Neuronal stem cell (in vitro differentiated cells): Measurements from ENCODE around the gene TESMIN.
A peak's percentile ranks its signal among the peaks of the same experiment; 100 is the strongest.

Source experiments
- DNase-seq: peaks from one replicate; pipeline ENCODE4 v3.0.0-alpha.2; 2013; ENCODE audit warnings: low spot score
- H2AFZ ChIP-seq: one replicate; pipeline ENCODE4 v1.6.1; 2013; ENCODE audit warnings: mild to moderate bottlenecking, low read length, inconsistent platforms
- H2AK5ac ChIP-seq: 2 replicates; pipeline ENCODE4 v1.6.1; 2013; ENCODE audit warnings: low read depth, mild to moderate bottlenecking, inconsistent platforms, low read length, moderate library complexity, mixed read lengths
- H2BK120ac ChIP-seq: 2 replicates; pipeline ENCODE4 v1.6.1; 2013; ENCODE audit warnings: low read depth, mild to moderate bottlenecking, inconsistent platforms, low read length, moderate library complexity, mixed read lengths
- H2BK12ac ChIP-seq: one replicate; pipeline ENCODE4 v1.6.1; 2013; ENCODE audit warnings: low read length, inconsistent platforms
- H2BK15ac ChIP-seq: 2 replicates; pipeline ENCODE4 v1.6.1; 2013; ENCODE audit warnings: mild to moderate bottlenecking, low read length, inconsistent platforms, mixed read lengths
- H2BK5ac ChIP-seq: one replicate; pipeline ENCODE4 v1.6.1; 2013; ENCODE audit warnings: inconsistent platforms, mild to moderate bottlenecking, low read length, moderate library complexity
- H3K14ac ChIP-seq: one replicate; pipeline ENCODE4 v1.6.1; 2013; ENCODE audit warnings: low read length, inconsistent platforms
- H3K18ac ChIP-seq: 2 replicates; pipeline ENCODE4 v1.6.1; 2013; ENCODE audit warnings: low read length, inconsistent platforms
- H3K23ac ChIP-seq: 2 replicates; pipeline ENCODE4 v1.6.1; 2013; ENCODE audit warnings: low read depth, mild to moderate bottlenecking, mixed read lengths, low read length, inconsistent platforms; ENCODE audit not compliant: poor library complexity
- H3K27ac ChIP-seq: replicated peaks from 3 replicates; pipeline ENCODE4 v1.5.1; 2013; ENCODE audit warnings: low read length, inconsistent platforms
- H3K27me3 ChIP-seq, 3 experiments: 2 replicates each; pipeline ENCODE4 v1.6.1; 2013; ENCODE audit warnings: low read length in 3 of 3, mild to moderate bottlenecking in 2 of 3, inconsistent platforms in 1 of 3, low read depth in 1 of 3, mixed read lengths in 1 of 3, moderate library complexity in 1 of 3; ENCODE audit not compliant: control insufficient read depth in 3 of 3, insufficient read depth in 3 of 3
- H3K36me3 ChIP-seq, 2 donors: replicated peaks in 1 of 2; 2 replicates each; pipeline ENCODE4 v1.6.1; 2013; ENCODE audit warnings: low read length in 2 of 2; ENCODE audit not compliant: control insufficient read depth in 2 of 2, insufficient read depth in 2 of 2
- H3K4ac ChIP-seq: 2 replicates; pipeline ENCODE4 v1.6.1; 2013; ENCODE audit warnings: inconsistent platforms, mild to moderate bottlenecking, low read length, moderate library complexity
- H3K4me1 ChIP-seq, 2 donors: 1 replicate in 1 of 2; 2 replicates in 1 of 2; pipeline ENCODE4 v1.6.1; 2013; ENCODE audit warnings: low read length in 2 of 2, low read depth in 1 of 2; ENCODE audit not compliant: control insufficient read depth in 2 of 2, insufficient read depth in 1 of 2
- H3K4me2 ChIP-seq: one replicate; pipeline ENCODE4 v1.6.1; 2013; ENCODE audit warnings: mild to moderate bottlenecking, low read length, inconsistent platforms; ENCODE audit not compliant: insufficient read depth, poor library complexity, severe bottlenecking
- H3K4me3 ChIP-seq, 2 donors: 2 replicates each; pipeline ENCODE4 v1.5.1; 2013; ENCODE audit warnings: low read length in 2 of 2, mild to moderate bottlenecking in 2 of 2, inconsistent platforms in 1 of 2, moderate library complexity in 1 of 2
- H3K79me1 ChIP-seq: one replicate; pipeline ENCODE4 v1.6.1; 2013; ENCODE audit warnings: low read depth, mild to moderate bottlenecking, inconsistent platforms, low read length, moderate library complexity
- H3K9ac ChIP-seq: one replicate; pipeline ENCODE4 v1.6.1; 2013; ENCODE audit warnings: mild to moderate bottlenecking, low read depth, low read length, inconsistent platforms; ENCODE audit not compliant: poor library complexity
- H3K9me3 ChIP-seq, 2 donors: replicated peaks in 1 of 2; 2 replicates each; pipeline versions ENCODE3 to v1.6.1; 2013; ENCODE audit warnings: low read length in 2 of 2, mild to moderate bottlenecking in 2 of 2, inconsistent platforms in 1 of 2, low read depth in 1 of 2, mixed read lengths in 1 of 2, moderate library complexity in 1 of 2; ENCODE audit not compliant: control insufficient read depth in 2 of 2, insufficient read depth in 1 of 2
- H4K8ac ChIP-seq: one replicate; pipeline ENCODE4 v1.6.1; 2013; ENCODE audit warnings: low read depth, mild to moderate bottlenecking, inconsistent platforms, low read length, moderate library complexity
- H4K91ac ChIP-seq: one replicate; pipeline ENCODE4 v1.6.1; 2013; ENCODE audit warnings: low read length, low read depth, mild to moderate bottlenecking, inconsistent platforms; ENCODE audit not compliant: poor library complexity
- WGBS, 2 donors: extraction: QIAGEN DNeasy Blood & Tissue Kit; methylation state at CpG; one replicate each; pipeline ENCODE4 v1.1.7; 2013; ENCODE audit warnings: missing lambda C conversion rate in 2 of 2, mixed read lengths in 1 of 2; ENCODE audit not compliant: insufficient read length in 2 of 2, insufficient replicate concordance in 1 of 2; ENCODE audit errors: extremely low coverage in 2 of 2; 5-methylcytosine and 5-hydroxymethylcytosine counted together

Gene TESMIN

GRCh38 chr11:68780829-68781228, 29.5 kb upstream of the TESMIN start:
- H3K18ac ChIP-seq = no peak overlapping the region
- no peak overlapping the region for H2BK12ac ChIP-seq
- no CpG with 5 or more reads among the region's 4 CpGs for WGBS, 2 donors
- H2BK15ac ChIP-seq = no peak overlapping the region
- peak overlapping the region; percentile 58 for H2AFZ ChIP-seq
- H3K36me3 ChIP-seq = no peaks in the 10 kb centered on the region
- H3K27me3 ChIP-seq = no peaks in the 10 kb centered on the region
- no peak overlapping the region for H2BK5ac ChIP-seq
- H3K9me3 ChIP-seq = no peaks in the 10 kb centered on the region
- H3K4ac ChIP-seq = no peak overlapping the region
- H3K4me2 ChIP-seq = no peak overlapping the region
- no peak overlapping the region for H4K91ac ChIP-seq
- H3K27ac ChIP-seq = no peak overlapping the region
- H2AK5ac ChIP-seq = no peak overlapping the region
- H2BK120ac ChIP-seq = no peak overlapping the region
- no peak overlapping the region for H3K9ac ChIP-seq
- H3K4me1 ChIP-seq = peaks cover 0 to 2% of the 10 kb centered on the region in 2 donors
- no peaks in the 10 kb centered on the region for H3K79me1 ChIP-seq
- H3K23ac ChIP-seq = no peak overlapping the region
- no peak overlapping the region for H4K8ac ChIP-seq
- no peak overlapping the region for H3K4me3 ChIP-seq
- DNase-seq = no peak
- no peak overlapping the region for H3K14ac ChIP-seq

DNA sequence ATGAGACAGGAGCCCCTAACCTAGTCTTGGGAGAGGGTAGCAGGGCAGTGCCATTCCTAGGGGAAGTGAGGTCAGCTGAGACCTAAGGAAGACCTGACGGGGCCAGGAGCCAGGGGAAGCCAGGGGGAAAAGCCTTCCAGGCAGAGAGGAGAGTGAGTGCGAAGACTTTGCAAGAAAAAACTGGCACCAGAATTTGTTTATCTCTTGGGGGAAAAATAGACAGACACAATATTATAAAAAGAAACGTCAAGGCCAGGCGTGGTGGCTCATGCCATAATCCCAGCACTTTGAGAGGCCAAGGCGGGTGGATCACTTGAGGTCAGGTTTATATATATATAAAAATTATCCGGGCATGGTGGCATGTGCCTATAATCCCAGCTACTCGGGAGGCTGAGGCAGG, 26.9 kb upstream of the TESMIN start:
- Histone ChIP-seq H2AK5ac (no peak overlapping the region), H3K18ac (no peak overlapping the region), H2AFZ (no peak overlapping the region), H3K36me3 (no peaks in the 10 kb centered on the region), H3K23ac (no peak overlapping the region), H3K4me2 (no peak overlapping the region), H2BK12ac (no peak overlapping the region), H3K9ac (no peak overlapping the region), H2BK5ac (no peak overlapping the region), H3K9me3 (no peaks in the 10 kb centered on the region), H4K8ac (no peak overlapping the region), H3K4me3 (no peak overlapping the region), H2BK15ac (no peak overlapping the region), H3K4me1 (peaks cover 0 to 2% of the 10 kb centered on the region in 2 donors), H4K91ac (no peak overlapping the region), H3K79me1 (no peaks in the 10 kb centered on the region), H3K27ac (no peak overlapping the region), H3K27me3 (no peaks in the 10 kb centered on the region), H3K4ac (no peak overlapping the region), H3K14ac (no peak overlapping the region), H2BK120ac (no peak overlapping the region)
- DNase-seq = no peak
- no CpG with 5 or more reads among the region's 7 CpGs for WGBS, 2 donors

DNA sequence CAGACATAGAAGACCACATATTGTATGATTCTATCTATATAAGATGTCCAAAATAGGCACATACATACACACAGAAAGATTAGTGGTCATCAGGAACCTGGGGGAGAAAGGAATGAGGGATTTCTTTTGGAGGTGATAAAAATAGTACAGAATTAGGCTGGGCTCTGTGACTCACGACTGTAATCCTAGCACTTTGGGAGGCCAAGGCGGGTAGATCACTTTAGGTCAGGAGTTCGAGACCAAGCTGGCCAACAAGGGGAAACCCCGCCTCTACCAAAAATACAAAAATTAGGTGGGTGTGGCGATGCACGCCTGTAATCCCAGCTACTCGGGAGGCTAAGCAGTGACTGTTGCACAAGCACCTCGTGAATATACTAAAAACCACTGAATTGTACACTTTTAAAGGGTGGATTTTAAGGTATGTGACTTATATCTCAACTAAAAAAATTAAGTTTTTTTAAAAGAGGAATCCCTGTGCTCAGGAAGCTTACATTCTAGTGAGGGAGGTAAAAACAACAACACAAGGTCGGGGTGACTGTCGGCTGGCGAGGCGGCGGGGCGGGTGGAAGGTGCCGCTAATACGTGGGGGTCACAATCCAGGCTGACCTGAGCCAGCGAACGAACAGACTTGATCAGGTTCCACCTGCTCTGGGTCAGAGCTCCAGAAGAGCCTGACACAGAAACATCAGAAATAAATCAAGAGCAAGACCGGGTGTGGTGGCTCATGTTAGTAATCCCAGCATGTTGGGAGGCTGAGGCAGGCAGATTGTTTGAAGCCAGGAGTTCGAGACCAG, 25.3 kb upstream of the TESMIN start:
- H4K91ac ChIP-seq = no peak overlapping the region
- H2BK5ac ChIP-seq = no peak overlapping the region
- H3K27me3 ChIP-seq = no peaks in the 10 kb centered on the region
- no peak overlapping the region for H4K8ac ChIP-seq
- peaks cover 0 to 2% of the 10 kb centered on the region in 2 donors for H3K4me1 ChIP-seq
- no peak overlapping the region for H3K14ac ChIP-seq
- no CpG with 5 or more reads among the region's 20 CpGs for WGBS, 2 donors
- H3K9me3 ChIP-seq = no peaks in the 10 kb centered on the region
- no peak overlapping the region for H3K18ac ChIP-seq
- H2AK5ac ChIP-seq = no peak overlapping the region
- no peaks in the 10 kb centered on the region for H3K36me3 ChIP-seq
- no peak overlapping the region for H2BK120ac ChIP-seq
- H3K4me3 ChIP-seq = no peak overlapping the region
- H2AFZ ChIP-seq = no peak overlapping the region
- H3K27ac ChIP-seq = no peak overlapping the region
- H3K4ac ChIP-seq = no peak overlapping the region
- no peaks in the 10 kb centered on the region for H3K79me1 ChIP-seq
- no peak overlapping the region for H3K9ac ChIP-seq
- DNase-seq = no peak
- H2BK12ac ChIP-seq = no peak overlapping the region
- no peak overlapping the region for H2BK15ac ChIP-seq
- no peak overlapping the region for H3K4me2 ChIP-seq
- H3K23ac ChIP-seq = no peak overlapping the region

- no CpG with 5 or more reads among the region's 4 CpGs for WGBS, 2 donors
These were observed 24.6 kb upstream of the TESMIN start for GRCh38 chr11:68775951-68776388.

More at GRCh38 chr11:68775951-68776388, 24.6 kb upstream of the TESMIN start:
- Histone ChIP-seq H2AK5ac (no peak overlapping the region), H3K27ac (no peak overlapping the region), H2BK120ac (no peak overlapping the region), H2AFZ (no peak overlapping the region), H4K8ac (no peak overlapping the region), H4K91ac (no peak overlapping the region), H3K9me3 (no peaks in the 10 kb centered on the region), H2BK12ac (no peak overlapping the region), H3K36me3 (no peaks in the 10 kb centered on the region), H3K18ac (no peak overlapping the region), H3K23ac (no peak overlapping the region), H3K4ac (no peak overlapping the region), H3K4me3 (no peak overlapping the region), H3K79me1 (no peaks in the 10 kb centered on the region), H3K4me1 (peaks cover 0 to 2% of the 10 kb centered on the region in 2 donors), H2BK5ac (no peak overlapping the region), H3K14ac (no peak overlapping the region), H2BK15ac (no peak overlapping the region), H3K9ac (no peak overlapping the region), H3K4me2 (no peak overlapping the region), H3K27me3 (no peaks in the 10 kb centered on the region)
- DNase-seq = no peak
